Keratinocyte (primary cell): ENCODE results near the gene TRPM3. TPM values are rescaled to one million over a fixed set of nuclear protein-coding genes. Genes with fewer than 3 reads are reported as not detected.

Source experiments
- DNase-seq: peaks from one replicate; pipeline ENCODE4 v3.0.0-alpha.2; 2011; ENCODE audit warnings: low read depth, missing footprints, low spot score
- FAIRE-seq: peaks from 2 replicates; lab custom pipeline; 2011; peaks lifted over from hg19 to GRCh38; lab: Jason Lieb, UNC
- H2AFZ ChIP-seq: 2 replicates; pipeline ENCODE4 v1.6.0; 2012; ENCODE audit warnings: low read length, control low read depth, inconsistent platforms; ENCODE audit not compliant: control insufficient read depth
- H3K27ac ChIP-seq: 2 replicates; pipeline ENCODE4 v1.5.1; 2011; ENCODE audit warnings: low read length; ENCODE audit not compliant: control insufficient read depth, insufficient read depth
- H3K27me3 ChIP-seq: 3 replicates; pipeline ENCODE4 v1.6.0; 2011; ENCODE audit warnings: low read length; ENCODE audit not compliant: control insufficient read depth, insufficient read depth; ENCODE audit errors: extremely low read depth
- H3K36me3 ChIP-seq, 2 experiments: 2 replicates in 1 of 2; 3 replicates in 1 of 2; pipeline ENCODE4 v1.5.1; 2011; ENCODE audit warnings: low read length in 2 of 2, mild to moderate bottlenecking in 1 of 2; ENCODE audit not compliant: control insufficient read depth in 2 of 2, insufficient read depth in 2 of 2; ENCODE audit errors: extremely low read depth in 1 of 2
- H3K4me1 ChIP-seq: 3 replicates; pipeline ENCODE4 v1.5.1; 2011; ENCODE audit warnings: low read length; ENCODE audit not compliant: control insufficient read depth, insufficient read depth; ENCODE audit errors: extremely low read depth
- H3K4me2 ChIP-seq: 3 replicates; pipeline ENCODE4 v1.6.0; 2011; ENCODE audit warnings: low read depth, low read length; ENCODE audit not compliant: control insufficient read depth, insufficient read depth; ENCODE audit errors: extremely low read depth
- H3K4me3 ChIP-seq, 3 experiments: fragments of 200-600 bp in 1 of 3; sonication (generic) in 1 of 3; 2 replicates in 2 of 3; 3 replicates in 1 of 3; pipeline ENCODE4 v1.5.1; 2011 to 2016; ENCODE audit warnings: low read length in 3 of 3, mild to moderate bottlenecking in 3 of 3, control low read depth in 2 of 3, inconsistent platforms in 1 of 3, low read depth in 1 of 3, mixed read lengths in 1 of 3, mixed run types in 1 of 3, moderate library complexity in 1 of 3; ENCODE audit not compliant: control insufficient read depth in 2 of 3, insufficient read depth in 2 of 3; ENCODE audit errors: extremely low read depth in 1 of 3
- H3K79me2 ChIP-seq: 2 replicates; pipeline ENCODE4 v1.6.0; 2012; ENCODE audit warnings: low read length; ENCODE audit not compliant: control insufficient read depth, insufficient read depth
- H3K9ac ChIP-seq: 3 replicates; pipeline ENCODE4 v1.6.0; 2011; ENCODE audit warnings: low read length; ENCODE audit not compliant: control insufficient read depth, insufficient read depth; ENCODE audit errors: extremely low read depth
- H3K9me1 ChIP-seq: 3 replicates; pipeline ENCODE4 v1.6.0; 2011; ENCODE audit warnings: low read length; ENCODE audit not compliant: control insufficient read depth, insufficient read depth; ENCODE audit errors: extremely low read depth
- H3K9me3 ChIP-seq: 2 replicates; pipeline ENCODE4 v1.5.1; 2012; ENCODE audit warnings: low read depth, low read length; ENCODE audit not compliant: control insufficient read depth
- H4K20me1 ChIP-seq: 3 replicates; pipeline ENCODE4 v1.6.0; 2011; ENCODE audit warnings: low read length; ENCODE audit not compliant: control insufficient read depth, insufficient read depth; ENCODE audit errors: extremely low read depth
- EZH2 ChIP-seq: IDR thresholded peaks from one replicate; pipeline ENCODE4 v1.6.1; 2012; ENCODE audit warnings: inconsistent platforms, mild to moderate bottlenecking, low read length, moderate library complexity
- dilution Hi-C: fragments of 300-500 bp; cut with MboI; formaldehyde crosslinking; loops from one replicate; pipeline ENCODE4 v1.7.0; 2020; ENCODE audit warnings: low sequenced_read_pairs; ENCODE audit not compliant: extremely low pct_ligation_motif_present
- polyA plus RNA-seq, 5 experiments: library from polyadenylated mRNA; depleted of rRNA in 3 of 5; stranded (reverse) in 3 of 5; stranded (forward) in 1 of 5; unstranded in 1 of 5; fragments of >200 nt; gene quantifications; 1 replicate in 1 of 5; 2 replicates in 3 of 5; 3 replicates in 1 of 5; pipeline versions ENCODE4 v1.2.1 to v1.2.3, GENCODE V29; 2011 to 2012; ENCODE audit warnings: missing spikeins in 2 of 5, low read depth in 1 of 5, low replicate concordance in 1 of 5
- TF ChIP-seq, protein P1 (sequence below), 3 experiments: IDR thresholded peaks in 1 of 3; conservative IDR thresholded peaks in 1 of 3; optimal IDR thresholded peaks in 1 of 3; 2 replicates in 2 of 3; 3 replicates in 1 of 3; pipeline versions ENCODE3 to v1.5.1; 2011; ENCODE audit warnings: low read length in 3 of 3, mild to moderate bottlenecking in 3 of 3, moderate library complexity in 2 of 3, control low read depth in 1 of 3, inconsistent platforms in 1 of 3; ENCODE audit not compliant: insufficient read depth in 2 of 3; ENCODE audit errors: extremely low read depth in 1 of 3

Gene TRPM3
- polyA plus RNA-seq, 1 donor (not counting 4 experiments of a cell fraction or from before 2014, with no cell fraction given), result 0.03 TPM

DNA sequence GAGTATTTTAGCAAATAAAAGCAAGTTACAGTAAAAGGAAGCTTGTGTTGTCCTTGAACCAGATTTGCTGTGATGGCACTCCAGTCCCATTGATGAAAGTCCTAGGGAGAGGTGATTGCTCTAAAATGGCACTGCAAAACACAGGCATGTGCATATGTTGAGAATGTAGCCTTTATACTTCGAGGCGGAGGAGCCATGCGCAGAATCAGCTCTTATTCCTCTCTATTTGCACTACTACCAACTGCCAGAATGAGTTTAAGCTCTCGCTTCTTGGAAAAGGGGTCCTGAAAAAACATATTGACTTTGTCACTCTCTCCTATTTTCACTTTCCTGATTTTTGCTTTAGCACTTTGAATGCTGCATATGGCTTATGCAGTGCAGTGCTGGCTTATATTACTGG lies 429.0 kb downstream of the TRPM3 start:
- Histone ChIP-seq H3K4me1 (no peaks in the 10 kb centered on the region), H3K9me1 (no peaks in the 10 kb centered on the region), H3K9ac (no peak overlapping the region), H3K27ac (no peak overlapping the region), H3K27me3 (no peaks in the 10 kb centered on the region), H3K36me3 (no peaks in the 10 kb centered on the region), H3K9me3 (no peaks in the 10 kb centered on the region), H2AFZ (no peak overlapping the region), H3K4me3 (no peak overlapping the region), H3K4me2 (no peak overlapping the region), H3K79me2 (no peaks in the 10 kb centered on the region), H4K20me1 (no peaks in the 10 kb centered on the region)
- FAIRE-seq (no peak), DNase-seq (no peak)
- no peak for TF ChIP-seq EZH2
- TF ChIP-seq, protein P1, sequence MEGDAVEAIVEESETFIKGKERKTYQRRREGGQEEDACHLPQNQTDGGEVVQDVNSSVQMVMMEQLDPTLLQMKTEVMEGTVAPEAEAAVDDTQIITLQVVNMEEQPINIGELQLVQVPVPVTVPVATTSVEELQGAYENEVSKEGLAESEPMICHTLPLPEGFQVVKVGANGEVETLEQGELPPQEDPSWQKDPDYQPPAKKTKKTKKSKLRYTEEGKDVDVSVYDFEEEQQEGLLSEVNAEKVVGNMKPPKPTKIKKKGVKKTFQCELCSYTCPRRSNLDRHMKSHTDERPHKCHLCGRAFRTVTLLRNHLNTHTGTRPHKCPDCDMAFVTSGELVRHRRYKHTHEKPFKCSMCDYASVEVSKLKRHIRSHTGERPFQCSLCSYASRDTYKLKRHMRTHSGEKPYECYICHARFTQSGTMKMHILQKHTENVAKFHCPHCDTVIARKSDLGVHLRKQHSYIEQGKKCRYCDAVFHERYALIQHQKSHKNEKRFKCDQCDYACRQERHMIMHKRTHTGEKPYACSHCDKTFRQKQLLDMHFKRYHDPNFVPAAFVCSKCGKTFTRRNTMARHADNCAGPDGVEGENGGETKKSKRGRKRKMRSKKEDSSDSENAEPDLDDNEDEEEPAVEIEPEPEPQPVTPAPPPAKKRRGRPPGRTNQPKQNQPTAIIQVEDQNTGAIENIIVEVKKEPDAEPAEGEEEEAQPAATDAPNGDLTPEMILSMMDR (optimal IDR thresholded peaks at IDR 0.05 in 1 of 3, IDR thresholded peaks at IDR 0.05 in 1 of 3, conservative IDR thresholded peaks at IDR 0.05 in 1 of 3; ENCODE audit: extremely low read depth in 1 of 3, insufficient read depth in 2 of 3, low read length in 3 of 3), result no peak
- dilution Hi-C loops, result no loop called here

DNA sequence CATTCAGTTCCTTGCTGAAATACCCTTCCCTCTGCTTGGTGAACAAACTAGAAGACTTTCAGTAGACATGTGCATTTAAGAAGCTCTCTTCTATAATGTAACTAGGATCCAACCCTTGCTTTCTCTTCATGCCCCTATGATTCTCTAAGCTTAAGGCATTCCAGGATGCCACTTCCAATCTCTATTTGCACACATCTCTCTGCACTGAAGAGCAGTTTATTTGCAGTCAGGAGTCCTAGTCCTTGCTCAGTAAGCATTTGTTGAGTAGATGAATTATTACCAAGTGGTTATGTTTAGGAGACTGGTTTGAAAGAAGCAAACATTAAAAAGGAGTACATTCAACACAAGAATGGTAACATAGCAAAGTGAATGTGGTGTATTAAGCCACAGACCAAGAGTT lies 432.7 kb downstream of the TRPM3 start:
- dilution Hi-C loops, result no loop called here
- no peak overlapping the region for H3K27ac ChIP-seq

More for the DNA sequence above, 432.7 kb downstream of the TRPM3 start:
- Histone ChIP-seq H3K4me2 (no peak overlapping the region), H3K9me3 (no peaks in the 10 kb centered on the region), H3K36me3 (no peaks in the 10 kb centered on the region), H3K9ac (no peak overlapping the region), H3K4me3 (no peak overlapping the region), H2AFZ (no peak overlapping the region), H3K79me2 (no peaks in the 10 kb centered on the region), H3K9me1 (no peaks in the 10 kb centered on the region), H3K4me1 (no peaks in the 10 kb centered on the region), H4K20me1 (no peaks in the 10 kb centered on the region), H3K27me3 (no peaks in the 10 kb centered on the region)
- TF ChIP-seq EZH2, result no peak
- TF ChIP-seq, protein P1 (optimal IDR thresholded peaks at IDR 0.05 in 1 of 3, IDR thresholded peaks at IDR 0.05 in 1 of 3, conservative IDR thresholded peaks at IDR 0.05 in 1 of 3; ENCODE audit: extremely low read depth in 1 of 3, insufficient read depth in 2 of 3, low read length in 3 of 3), result no peak
- DNase-seq, result no peak
- no peak for FAIRE-seq
